SK-N-MC (cell line): ENCODE measurements around the gene NES.

Experiments
- DNase-seq: peaks from one replicate; pipeline ENCODE4 v3.0.0-alpha.2; 2011; ENCODE audit warnings: low read depth, low spot score
- H3K27ac ChIP-seq: fragments of 200-600 bp; sonication (generic); 2 replicates; pipeline ENCODE4 v1.5.1; 2016; ENCODE audit warnings: mixed run types
- H3K36me3 ChIP-seq: fragments of 200-600 bp; sonication (generic); 2 replicates; pipeline ENCODE4 v1.6.1; 2017; ENCODE audit warnings: antibody characterized with exemption, low read length, mixed read lengths; ENCODE audit not compliant: insufficient read depth
- H3K4me3 ChIP-seq: fragments of 200-600 bp; sonication (generic); 2 replicates; pipeline ENCODE4 v1.5.1; 2016
- H3K9ac ChIP-seq: fragments of 200-600 bp; sonication (generic); 2 replicates; pipeline ENCODE4 v1.8.0; 2017; ENCODE audit warnings: mixed run types, mixed read lengths; ENCODE audit not compliant: insufficient read length
- H3K9me3 ChIP-seq: fragments of 200-600 bp; sonication (generic); 2 replicates; pipeline ENCODE4 v1.6.1; 2017; ENCODE audit warnings: low read depth, mild to moderate bottlenecking, antibody characterized with exemption, low read length, moderate library complexity, mixed read lengths
- EZH2 ChIP-seq: fragments of 200-600 bp; sonication (generic); IDR thresholded peaks from one replicate; pipeline ENCODE4 v1.6.1; 2017; ENCODE audit warnings: antibody characterized with exemption
- FOXP2 ChIP-seq: optimal IDR thresholded peaks from 2 replicates; pipeline ENCODE3; 2011; ENCODE audit warnings: mild to moderate bottlenecking, moderate library complexity; ENCODE audit not compliant: insufficient read depth; ENCODE audit errors: extremely low read length, control extremely low read depth
- POLR2AphosphoS5 ChIP-seq: IDR thresholded peaks from 2 replicates; pipeline ENCODE4 v1.6.1; 2012; ENCODE audit warnings: mild to moderate bottlenecking, low read depth, low read length, borderline replicate concordance

The NES gene

GRCh38 chr1:156677616-156678596, 699 bp upstream of the NES start:
- DNase-seq, result peak; percentile 26
- Histone ChIP-seq H3K36me3 (no peaks in the 10 kb centered on the region), H3K9me3 (no peaks in the 10 kb centered on the region), H3K4me3 (no peak overlapping the region), H3K27ac (no peak overlapping the region), H3K9ac (no peak overlapping the region)
- no peak for TF ChIP-seq FOXP2

- Histone ChIP-seq H3K27ac (no peak overlapping the region), H3K9ac (no peak overlapping the region), H3K4me3 (no peak overlapping the region), H3K9me3 (no peaks in the 10 kb centered on the region), H3K36me3 (no peaks in the 10 kb centered on the region)
- TF ChIP-seq FOXP2 (no peak), POLR2AphosphoS5 (no peak), EZH2 (no peak)
- no peak for DNase-seq
Measured at GRCh38 chr1:156676114-156676819, 940 bp downstream of the NES start.

- H3K36me3 ChIP-seq, result no peaks in the 10 kb centered on the region
Measured at GRCh38 chr1:156675210-156676113, 1.7 kb downstream of the NES start.

GRCh38 chr1:156673387-156674121, 3.7 kb downstream of the NES start:
- no peak for DNase-seq
- H3K27ac ChIP-seq, result no peak overlapping the region
- H3K36me3 ChIP-seq, result no peaks in the 10 kb centered on the region
- no peak overlapping the region for H3K4me3 ChIP-seq
- H3K9ac ChIP-seq, result no peak overlapping the region
- TF ChIP-seq POLR2AphosphoS5 (no peak), EZH2 (no peak), FOXP2 (no peak)
- H3K9me3 ChIP-seq, result no peaks in the 10 kb centered on the region

More at GRCh38 chr1:156675210-156676113, 1.7 kb downstream of the NES start:
- TF ChIP-seq EZH2 (no peak), POLR2AphosphoS5 (no peak), FOXP2 (no peak)
- H3K9ac ChIP-seq, result no peak overlapping the region
- H3K27ac ChIP-seq, result no peak overlapping the region
- H3K9me3 ChIP-seq, result no peaks in the 10 kb centered on the region
- no peak overlapping the region for H3K4me3 ChIP-seq
- DNase-seq, result no peak

GRCh38 chr1:156671804-156672203, 5.4 kb downstream of the NES start:
- no peak for TF ChIP-seq EZH2
- TF ChIP-seq POLR2AphosphoS5, result no peak
- no peak for TF ChIP-seq FOXP2
- Histone ChIP-seq H3K4me3 (no peak overlapping the region), H3K27ac (no peak overlapping the region), H3K9ac (no peak overlapping the region), H3K9me3 (no peaks in the 10 kb centered on the region), H3K36me3 (no peaks in the 10 kb centered on the region)
- DNase-seq, result no peak

- no peaks in the 10 kb centered on the region for H3K36me3 ChIP-seq
- TF ChIP-seq POLR2AphosphoS5, result no peak
- TF ChIP-seq FOXP2, result no peak
- TF ChIP-seq EZH2, result no peak
- H3K9ac ChIP-seq, result no peak overlapping the region
- DNase-seq, result no peak
- H3K9me3 ChIP-seq, result no peaks in the 10 kb centered on the region
- H3K27ac ChIP-seq, result no peak overlapping the region
- no peak overlapping the region for H3K4me3 ChIP-seq
Measured at GRCh38 chr1:156670791-156671190, 6.4 kb downstream of the NES start.

- DNase-seq, result no peak
- Histone ChIP-seq H3K9me3 (no peaks in the 10 kb centered on the region), H3K9ac (no peak overlapping the region), H3K4me3 (no peak overlapping the region), H3K36me3 (no peaks in the 10 kb centered on the region), H3K27ac (no peak overlapping the region)
- TF ChIP-seq FOXP2 (no peak), EZH2 (no peak), POLR2AphosphoS5 (no peak)
Measured at GRCh38 chr1:156670359-156670758, 6.8 kb downstream of the NES start.

GRCh38 chr1:156669794-156670193, 7.4 kb downstream of the NES start:
- no peak for DNase-seq
- H3K27ac ChIP-seq, result no peak overlapping the region
- no peak overlapping the region for H3K9ac ChIP-seq
- TF ChIP-seq EZH2, result no peak
- TF ChIP-seq FOXP2, result no peak
- TF ChIP-seq POLR2AphosphoS5, result no peak
- H3K9me3 ChIP-seq, result no peaks in the 10 kb centered on the region
- H3K36me3 ChIP-seq, result no peaks in the 10 kb centered on the region
- no peak overlapping the region for H3K4me3 ChIP-seq
